ENCODE results near the gene KANTR.
A peak's percentile ranks its signal among the peaks of the same experiment; 100 is the strongest.

KANTR gene

GRCh38 chrX:53093177-53093655, 726 bp upstream of the KANTR start:
- peak overlapping the region; percentile 70 for H3K9ac ChIP-seq (ENCODE audit: low read length)
- H3K9me3 ChIP-seq (ENCODE audit: insufficient read depth, low read length), result no peaks in the 10 kb centered on the region
- no peaks in the 10 kb centered on the region for H3K27me3 ChIP-seq (ENCODE audit: low read depth, low read length)
- H3K27ac ChIP-seq (ENCODE audit: low read length), result peak overlapping the region; percentile 69
- H3K4me3 ChIP-seq (ENCODE audit: low read length), result peak overlapping the region; percentile 95
- H4K20me1 ChIP-seq (ENCODE audit: insufficient read depth, low read length), result no peaks in the 10 kb centered on the region
- TF ChIP-seq CTCF (IDR thresholded peaks at IDR 0.05; ENCODE audit: low read depth, low read length) (peak; percentile 62), EZH2phosphoT487 (IDR thresholded peaks at IDR 0.05; ENCODE audit: low read depth) (no peak)
- peaks cover 5% of the 10 kb centered on the region; the same call in 1 of the 2 replicates for H3K4me1 ChIP-seq (ENCODE audit: low read length)
- peaks cover 4% of the 10 kb centered on the region for H3K79me2 ChIP-seq (ENCODE audit: low read length)
- peak overlapping the region; percentile 96 for H3K4me2 ChIP-seq (ENCODE audit: low read length)
- no peaks in the 10 kb centered on the region for H3K36me3 ChIP-seq (replicated peaks; ENCODE audit: low read depth, low read length)
- peak overlapping the region; percentile 88 for H2AFZ ChIP-seq (ENCODE audit: low read depth, low read length)

GRCh38 chrX:53094582-53094905, 602 bp downstream of the KANTR start:
- Histone ChIP-seq H3K4me2 (ENCODE audit: low read length) (peak overlapping the region; percentile 91), H3K36me3 (replicated peaks; ENCODE audit: low read depth, low read length) (no peaks in the 10 kb centered on the region), H3K27ac (ENCODE audit: low read length) (peak overlapping the region; percentile 68), H4K20me1 (ENCODE audit: insufficient read depth, low read length) (no peaks in the 10 kb centered on the region), H3K9ac (ENCODE audit: low read length) (peak overlapping the region; percentile 69), H3K4me1 (ENCODE audit: low read length) (peaks cover 5% of the 10 kb centered on the region; the same call in 1 of the 2 replicates), H3K9me3 (ENCODE audit: insufficient read depth, low read length) (no peaks in the 10 kb centered on the region), H3K4me3 (ENCODE audit: low read length) (peak overlapping the region; percentile 95), H2AFZ (ENCODE audit: low read depth, low read length) (peak overlapping the region; percentile 77), H3K27me3 (ENCODE audit: low read depth, low read length) (no peaks in the 10 kb centered on the region), H3K79me2 (ENCODE audit: low read length) (peaks cover 4% of the 10 kb centered on the region)
- TF ChIP-seq EZH2phosphoT487 (IDR thresholded peaks at IDR 0.05; ENCODE audit: low read depth), result no peak
- no peak for TF ChIP-seq CTCF (IDR thresholded peaks at IDR 0.05; ENCODE audit: low read depth, low read length)

- no peak for TF ChIP-seq EZH2phosphoT487 (IDR thresholded peaks at IDR 0.05; ENCODE audit: low read depth)
- no peak for TF ChIP-seq CTCF (IDR thresholded peaks at IDR 0.05; ENCODE audit: low read depth, low read length)
Measured at GRCh38 chrX:53095796-53096195, 1.9 kb downstream of the KANTR start.

GRCh38 chrX:53114864-53115549, 21.1 kb downstream of the KANTR start:
- Histone ChIP-seq H4K20me1 (ENCODE audit: insufficient read depth, low read length) (0 out of 2 replicates have a peak, but pooled peaks cover 6% of the 10 kb centered on the region), H3K27ac (ENCODE audit: low read length) (no peak overlapping the region), H3K4me2 (ENCODE audit: low read length) (no peak overlapping the region), H3K9ac (ENCODE audit: low read length) (no peak overlapping the region), H3K36me3 (replicated peaks; ENCODE audit: low read depth, low read length) (no peaks in the 10 kb centered on the region), H3K27me3 (ENCODE audit: low read depth, low read length) (no peaks in the 10 kb centered on the region), H3K9me3 (ENCODE audit: insufficient read depth, low read length) (no peaks in the 10 kb centered on the region), H3K4me3 (ENCODE audit: low read length) (no peak overlapping the region), H2AFZ (ENCODE audit: low read depth, low read length) (no peak overlapping the region), H3K4me1 (ENCODE audit: low read length) (peaks cover 15% of the 10 kb centered on the region), H3K79me2 (ENCODE audit: low read length) (no peaks in the 10 kb centered on the region)
- TF ChIP-seq CTCF (IDR thresholded peaks at IDR 0.05; ENCODE audit: low read depth, low read length) (no peak), EZH2phosphoT487 (IDR thresholded peaks at IDR 0.05; ENCODE audit: low read depth) (no peak)

More at GRCh38 chrX:53095796-53096195, 1.9 kb downstream of the KANTR start:
- Histone ChIP-seq H3K4me1 (ENCODE audit: low read length) (peaks cover 5% of the 10 kb centered on the region; the same call in 1 of the 2 replicates), H3K4me2 (ENCODE audit: low read length) (no peak overlapping the region), H3K27ac (ENCODE audit: low read length) (no peak overlapping the region), H3K4me3 (ENCODE audit: low read length) (no peak overlapping the region), H3K36me3 (replicated peaks; ENCODE audit: low read depth, low read length) (no peaks in the 10 kb centered on the region), H2AFZ (ENCODE audit: low read depth, low read length) (no peak overlapping the region), H3K9me3 (ENCODE audit: insufficient read depth, low read length) (no peaks in the 10 kb centered on the region), H3K79me2 (ENCODE audit: low read length) (peaks cover 4% of the 10 kb centered on the region), H3K27me3 (ENCODE audit: low read depth, low read length) (no peaks in the 10 kb centered on the region), H3K9ac (ENCODE audit: low read length) (no peak overlapping the region), H4K20me1 (ENCODE audit: insufficient read depth, low read length) (no peaks in the 10 kb centered on the region)

Data from OCI-LY3 (cell line).